Fibroblast of skin of left biceps (primary cell): ENCODE results near the gene CAPSL.
"Not testable (repeated sequence)": the region's sequence is repeated elsewhere in the genome, so short reads cannot be mapped to it uniquely, and the experiment has no call there.

Experiments
- DNase-seq, 2 experiments: peaks; one replicate each; pipeline ENCODE4 v3.0.0-alpha.2; 2013; ENCODE audit warnings: low read depth in 2 of 2

CAPSL gene

GRCh38 chr5:35876922-35877321 is 61.5 kb downstream of the CAPSL start:
- no peak for DNase-seq

GRCh38 chr5:35876454-35876853 is 62.0 kb downstream of the CAPSL start:
- DNase-seq = no peak

- no peak for DNase-seq
Observed at GRCh38 chr5:35870605-35871004, 67.8 kb downstream of the CAPSL start.

GRCh38 chr5:35869685-35870277 is 68.6 kb downstream of the CAPSL start:
- DNase-seq = no peak

- no peak for DNase-seq
Observed at GRCh38 chr5:35867998-35868397, 70.4 kb downstream of the CAPSL start.

- no peak for DNase-seq
Observed at GRCh38 chr5:35863159-35863558, 75.3 kb downstream of the CAPSL start.

GRCh38 chr5:35862126-35862525 is 76.3 kb downstream of the CAPSL start:
- no peak for DNase-seq

- no peak for DNase-seq
Observed at GRCh38 chr5:35861718-35862117, 76.7 kb downstream of the CAPSL start.

- peak; percentile 37 to 45 for DNase-seq
Observed at GRCh38 chr5:35860686-35861085, 77.7 kb downstream of the CAPSL start.

GRCh38 chr5:35859101-35859661 is 79.2 kb downstream of the CAPSL start:
- DNase-seq = no peak

GRCh38 chr5:35857606-35858205 is 80.7 kb downstream of the CAPSL start:
- DNase-seq = peak; percentile 88 to 89

- no peak for DNase-seq
Observed at GRCh38 chr5:35856765-35857351, 81.6 kb downstream of the CAPSL start, which contains the start of gene IL7R. Gene IL7R, plus strand, starts transcription at chr5:35856891. Its CDS starts 87 bp downstream, at chr5:35856978.

- not testable (repeated sequence) for DNase-seq
Observed at GRCh38 chr5:35856186-35856764, 82.1 kb downstream of the CAPSL start.

- no peak for DNase-seq
Observed at GRCh38 chr5:35855187-35855586, 83.2 kb downstream of the CAPSL start.
